HCT116 (cell line): ENCODE data around the gene FARSA. TPM values are rescaled to one million over a fixed set of nuclear protein-coding genes. Genes with fewer than 3 reads are reported as not detected.

Source experiments
- ATAC-seq: fragments of 200-7000 bp; cut with Tn5 transposase; 2 replicates; pipeline ENCODE4 v1.9.1; 2020; ENCODE audit warnings: mild to moderate bottlenecking, moderate library complexity
- Bru-seq: library from RNA; stranded (reverse); fragments of 400-500 nt; gene quantifications from one replicate; lab custom pipeline; 2021; lab: Mats Ljungman, UMichigan
- BruChase-seq, 2 experiments: library from RNA; stranded (reverse); fragments of 400-500 nt; gene quantifications; one replicate each; lab custom pipeline; 2021; lab: Mats Ljungman, UMichigan
- BruUV-seq: library from RNA; stranded (reverse); fragments of 400-500 nt; replicated peaks from 2 replicates; lab custom pipeline; 2021; lab: Mats Ljungman, UMichigan
- CTCF ChIA-PET: fragments of 300-600 bp; sonication (Branson Sonifier 250); formaldehyde crosslinking; loops from one replicate; lab custom pipeline; 2021; ENCODE audit warnings: antibody characterized with exemption; lab: Charles Lee
- POLR2A ChIA-PET: fragments of 300-600, 350-600 bp; sonication (Branson Sonifier 250); formaldehyde crosslinking; loops from one replicate; lab custom pipeline; 2021; ENCODE audit warnings: antibody characterized with exemption; lab: Charles Lee
- RAD21 ChIA-PET, 2 experiments: fragments of 300-600 bp; sonication (Branson Sonifier 250); formaldehyde crosslinking; loops; one replicate each; lab custom pipeline; 2023; ENCODE audit warnings: low total read pairs in 2 of 2; ENCODE audit not compliant: uncharacterized antibody in 2 of 2, unreplicated experiment in 2 of 2, low non-redundant PET in 1 of 2; lab: Charles Lee
- DNase-seq: peaks from one replicate; pipeline ENCODE4 v3.0.0-alpha.2; 2010; ENCODE audit warnings: low read depth, low spot score
- H2AFZ ChIP-seq: fragments of 200-600 bp; shearing (Covaris generic), sonication (generic); 2 replicates; pipeline ENCODE4 v1.6.1; 2017; ENCODE audit warnings: low read depth, mixed run types, mixed read lengths, antibody characterized with exemption, low read length; ENCODE audit not compliant: poor library complexity, severe bottlenecking
- H3K27ac ChIP-seq: 2 replicates; pipeline ENCODE4 v1.5.1; 2012; ENCODE audit warnings: low read depth, low read length
- H3K27me3 ChIP-seq: fragments of 200-600 bp; sonication (generic); 2 replicates; pipeline ENCODE4 v1.6.1; 2016; ENCODE audit warnings: mixed run types, low read length, mixed read lengths; ENCODE audit not compliant: insufficient read depth
- H3K36me3 ChIP-seq, 2 experiments: fragments of 200-500 bp in 1 of 2; fragments of 200-600 bp in 1 of 2; sonication (Bioruptor generic) in 1 of 2; sonication (generic) in 1 of 2; 2 replicates each; pipeline versions ENCODE4 v1.5.1 to v1.6.1; 2014 to 2016; ENCODE audit warnings: low read length in 2 of 2, inconsistent platforms in 1 of 2, mixed read lengths in 1 of 2, mixed run types in 1 of 2; ENCODE audit not compliant: insufficient read depth in 2 of 2, control insufficient read depth in 1 of 2
- H3K4me1 ChIP-seq, 2 experiments: fragments of 200-600 bp in 1 of 2; sonication (generic) in 1 of 2; 2 replicates each; pipeline versions ENCODE4 v1.5.1 to v1.6.1; 2012 to 2017; ENCODE audit warnings: low read length in 2 of 2, inconsistent platforms in 1 of 2, mild to moderate bottlenecking in 1 of 2, mixed read lengths in 1 of 2, mixed run types in 1 of 2, moderate library complexity in 1 of 2; ENCODE audit not compliant: insufficient read depth in 2 of 2, control insufficient read depth in 1 of 2
- H3K4me2 ChIP-seq: fragments of 200-600 bp; sonication (generic); 2 replicates; pipeline ENCODE4 v1.6.1; 2017; ENCODE audit warnings: mixed run types, low read length, mixed read lengths
- H3K4me3 ChIP-seq, 2 experiments: fragments of 200-600 bp in 1 of 2; sonication (generic) in 1 of 2; replicated peaks in 1 of 2; 2 replicates each; pipeline ENCODE4 v1.5.1; 2011 to 2016; ENCODE audit warnings: low read length in 2 of 2, control low read depth in 1 of 2, low read depth in 1 of 2, mild to moderate bottlenecking in 1 of 2, mixed read lengths in 1 of 2, mixed run types in 1 of 2
- H3K79me2 ChIP-seq: fragments of 200-600 bp; sonication (generic); 2 replicates; pipeline ENCODE4 v1.6.1; 2017; ENCODE audit warnings: mild to moderate bottlenecking, mixed run types, low read length, moderate library complexity, mixed read lengths; ENCODE audit not compliant: insufficient read depth
- H3K9ac ChIP-seq: fragments of 200-600 bp; sonication (generic); 2 replicates; pipeline ENCODE4 v1.6.1; 2016; ENCODE audit warnings: low read length, mixed read lengths
- H3K9me2 ChIP-seq: fragments of 200-600 bp; sonication (generic), shearing (Covaris generic); 2 replicates; pipeline ENCODE4 v1.6.1; 2017; ENCODE audit warnings: mixed run types, mild to moderate bottlenecking, moderate library complexity; ENCODE audit not compliant: insufficient read depth
- H3K9me3 ChIP-seq, 2 experiments: fragments of 200-500 bp in 1 of 2; fragments of 200-600 bp in 1 of 2; sonication (Bioruptor generic) in 1 of 2; sonication (generic) in 1 of 2; 2 replicates each; pipeline ENCODE4 v1.6.1; 2014 to 2017; ENCODE audit warnings: low read length in 2 of 2, mixed read lengths in 2 of 2, inconsistent platforms in 1 of 2, low read depth in 1 of 2, mild to moderate bottlenecking in 1 of 2, mixed run types in 1 of 2, moderate library complexity in 1 of 2; ENCODE audit not compliant: control insufficient read depth in 1 of 2, insufficient read depth in 1 of 2
- H4K20me1 ChIP-seq: fragments of 200-600 bp; sonication (generic), shearing (Covaris generic); 2 replicates; pipeline ENCODE4 v1.6.1; 2017; ENCODE audit warnings: mixed run types, mild to moderate bottlenecking, moderate library complexity; ENCODE audit not compliant: insufficient read depth
- EGR1 ChIP-seq: IDR thresholded peaks from 2 replicates; pipeline ENCODE4 v1.6.1; 2012; ENCODE audit warnings: low read depth
- POLR2A ChIP-seq: IDR thresholded peaks from 2 replicates; pipeline ENCODE4 v1.7.0; 2011; ENCODE audit warnings: borderline replicate concordance; ENCODE audit not compliant: insufficient read depth, insufficient read length; ENCODE audit errors: extremely low read depth
- POLR2AphosphoS5 ChIP-seq: IDR thresholded peaks from 2 replicates; pipeline ENCODE4 v1.6.1; 2011; ENCODE audit warnings: mild to moderate bottlenecking, low read depth, low read length, moderate library complexity
- SRF ChIP-seq: IDR thresholded peaks from 2 replicates; pipeline ENCODE4 v1.6.1; 2012; ENCODE audit warnings: low read depth
- TCF7L2 ChIP-seq: IDR thresholded peaks from 2 replicates; pipeline ENCODE4 v1.7.0; 2011; ENCODE audit warnings: borderline replicate concordance, inconsistent platforms; ENCODE audit not compliant: insufficient read depth, insufficient read length; ENCODE audit errors: extremely low read depth
- YY1 ChIP-seq: IDR thresholded peaks from 2 replicates; pipeline ENCODE4 v1.6.1; 2011; ENCODE audit warnings: low read length, low read depth, moderate library complexity, mild to moderate bottlenecking; ENCODE audit not compliant: insufficient replicate concordance; ENCODE audit errors: extremely low read depth
- ZBTB33 ChIP-seq: IDR thresholded peaks from 2 replicates; pipeline ENCODE4 v1.6.1; 2011; ENCODE audit warnings: mild to moderate bottlenecking, low read length, moderate library complexity; ENCODE audit not compliant: insufficient replicate concordance; ENCODE audit errors: extremely low read depth
- ZFX ChIP-seq: fragments of 450-650 bp; IDR thresholded peaks from 2 replicates; pipeline ENCODE4 v1.6.1; 2017
- intact Hi-C: fragments of 100-400 bp; cut with micrococcal nuclease; formaldehyde crosslinking; loops from 2 replicates; pipeline ENCODE4 v1.10.0; 2022
- long read RNA-seq: library from polyadenylated mRNA; unstranded; transcript quantifications from one replicate; pipeline ENCODE4 v2.0.0, GENCODE V29; 2021; ENCODE audit not compliant: unreplicated experiment
- polyA plus RNA-seq: library from polyadenylated mRNA; unstranded; fragments of >200 nt; gene quantifications from 2 replicates; pipeline ENCODE4 v1.2.1, GENCODE V29; 2012; ENCODE audit warnings: missing spikeins
- total RNA-seq: library from RNA; stranded (reverse); gene quantifications from one replicate; pipeline ENCODE4 v1.2.1, GENCODE V29; 2021; ENCODE audit not compliant: unreplicated experiment
- TF ChIP-seq, protein P1 (sequence below): IDR thresholded peaks from 2 replicates; pipeline ENCODE4 v1.6.1; 2012
- TF ChIP-seq, protein P2 (sequence below): IDR thresholded peaks from 2 replicates; pipeline ENCODE4 v1.6.1; 2012

The FARSA gene
- total RNA-seq (129 TPM), Bru-seq, nascent RNA (percentile 79 among the genes with signal in this experiment), BruChase-seq, experiment 1, labeled RNA remaining after a 6-hour chase (percentile 84 among the genes with signal in this experiment), BruChase-seq, experiment 2, labeled RNA remaining after a 2-hour chase (percentile 83 among the genes with signal in this experiment)
- 101 and 112 TPM in 2 replicates for polyA plus RNA-seq
- long read RNA-seq, transcript FARSA-201 (13 exons, 1,814 nt): major isoform, 142 of 298 reads
- long read RNA-seq, partial matches to known transcripts: 117 of 298 reads
- long read RNA-seq, other reads (novel, unspliced or antisense): 38 of 298 reads

DNA sequence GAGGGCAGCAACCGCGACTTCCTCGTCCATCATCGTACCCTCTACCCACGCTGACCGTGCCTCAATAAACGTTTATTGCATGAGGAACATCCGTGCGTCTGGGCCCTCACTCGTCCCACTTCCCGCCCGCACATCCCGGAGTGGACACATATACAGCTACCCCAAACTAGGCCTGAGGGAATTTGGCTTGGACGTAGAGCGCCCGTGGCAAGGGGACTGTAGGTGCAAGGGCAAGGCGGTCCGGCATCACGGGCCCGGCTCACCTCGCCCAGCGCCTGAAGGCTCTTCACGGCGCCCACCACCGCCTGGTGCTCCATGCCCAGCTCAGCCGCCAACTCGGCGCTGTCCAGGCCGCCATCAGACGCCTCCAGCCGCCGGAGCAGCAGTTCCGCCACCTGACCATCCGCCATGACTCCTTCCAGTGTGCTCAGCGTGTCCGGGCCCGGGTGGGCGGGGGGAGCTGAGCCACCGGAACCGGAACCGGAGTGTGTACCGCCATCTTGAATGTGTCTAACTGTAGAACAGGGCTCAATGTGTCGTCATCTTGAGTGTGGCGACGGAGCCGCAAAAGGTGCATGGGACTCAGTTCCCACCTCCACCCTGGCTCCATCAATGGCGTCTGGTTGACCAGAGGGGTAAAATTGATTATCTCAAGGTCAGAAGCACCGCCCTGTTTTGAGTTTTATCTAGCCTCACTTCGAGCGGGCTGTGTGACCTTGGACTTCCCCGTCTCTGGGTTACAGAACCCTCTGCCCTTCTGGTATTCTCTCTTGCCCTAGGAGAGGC is at the start of gene FARSA:
FARSA (minus strand) TSS at position 425 of the 786 bp plus-strand sequence; CDS start at position 410, 15 bp downstream.
- TSS peak; percentile 72 for BruUV-seq
- intact Hi-C loops: no loop called here

More for the DNA sequence above, at the start of gene FARSA:
- peaks cover 14 to 35% of the 10 kb centered on the region in 2 experiments for H3K4me1 ChIP-seq
- CTCF ChIA-PET: interaction anchor here (0.7 kb wide), 1 partner anchor 32 kb away, joined by 3 read pairs; no protein-coding TSS in a partner anchor
- H3K27ac ChIP-seq: peak within 1 kb of the TSS; percentile 89
- peak; percentile 98 for TF ChIP-seq POLR2AphosphoS5
- peak; percentile 78; the same call in 1 of the 2 replicates for TF ChIP-seq ZFX
- peak; percentile 92 for TF ChIP-seq EGR1
- peak; percentile 100 for TF ChIP-seq YY1
- TF ChIP-seq, protein P1, sequence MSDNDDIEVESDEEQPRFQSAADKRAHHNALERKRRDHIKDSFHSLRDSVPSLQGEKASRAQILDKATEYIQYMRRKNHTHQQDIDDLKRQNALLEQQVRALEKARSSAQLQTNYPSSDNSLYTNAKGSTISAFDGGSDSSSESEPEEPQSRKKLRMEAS: peak; percentile 92
- TF ChIP-seq, protein P2, sequence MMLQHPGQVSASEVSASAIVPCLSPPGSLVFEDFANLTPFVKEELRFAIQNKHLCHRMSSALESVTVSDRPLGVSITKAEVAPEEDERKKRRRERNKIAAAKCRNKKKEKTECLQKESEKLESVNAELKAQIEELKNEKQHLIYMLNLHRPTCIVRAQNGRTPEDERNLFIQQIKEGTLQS: no peak
- no peak for TF ChIP-seq ZBTB33
- peak; percentile 84 for TF ChIP-seq POLR2A
- TF ChIP-seq TCF7L2: no peak
- TF ChIP-seq SRF: no peak
- no peaks in the 10 kb centered on the region for H4K20me1 ChIP-seq
- no peaks in the 10 kb centered on the region for H3K27me3 ChIP-seq
- H3K4me2 ChIP-seq: peak within 1 kb of the TSS; percentile 98
- peak within 1 kb of the TSS; percentile 74 to 99 for H3K4me3 ChIP-seq
- POLR2A ChIA-PET: interaction anchor here (1.0 to 1.7 kb wide), 2 partner anchors 13 to 126 kb away, joined by 3 to 5 read pairs; no protein-coding TSS in a partner anchor
- H3K79me2 ChIP-seq: peaks cover 47% of the 10 kb centered on the region
- no peaks in the 10 kb centered on the region for H3K9me3 ChIP-seq
- H3K9me2 ChIP-seq: no peaks in the 10 kb centered on the region
- DNase-seq (peak; percentile 83), ATAC-seq (peak; percentile 68)
- RAD21 ChIA-PET: no interaction called here
- peaks cover 18 to 26% of the 10 kb centered on the region in 2 experiments; a peak in 3 of 4 replicates for H3K36me3 ChIP-seq
- peak within 1 kb of the TSS; percentile 51 for H2AFZ ChIP-seq
- peak within 1 kb of the TSS; percentile 94 for H3K9ac ChIP-seq
